ENCODE results near the gene TRMU.

GRCh38 chr22:46364341-46365165 is 29.0 kb downstream of the TRMU start:
- TF ChIP-seq GATA2 (IDR thresholded peaks at IDR 0.05; ENCODE audit: low read depth, low read length) (no peak), GATA3 (IDR thresholded peaks at IDR 0.05; ENCODE audit: low read depth, low read length) (no peak)

Data from SH-SY5Y (cell line).